HUES6 (cell line): ENCODE data around the gene TSPAN4.

ENCODE experiments used
- H3K27ac ChIP-seq: 2 replicates; pipeline ENCODE4 v1.7.0; 2013; ENCODE audit warnings: low read depth, mild to moderate bottlenecking, low read length, inconsistent platforms
- H3K27me3 ChIP-seq: 2 replicates; pipeline ENCODE4 v1.6.1; 2013; ENCODE audit warnings: low read length; ENCODE audit not compliant: control insufficient read depth, insufficient read depth
- H3K36me3 ChIP-seq: 2 replicates; pipeline ENCODE4 v1.6.1; 2013; ENCODE audit warnings: low read length; ENCODE audit not compliant: control insufficient read depth, insufficient read depth
- H3K4me1 ChIP-seq: 2 replicates; pipeline ENCODE4 v1.6.1; 2013; ENCODE audit warnings: low read length; ENCODE audit not compliant: control insufficient read depth, insufficient read depth
- H3K4me3 ChIP-seq: 2 replicates; pipeline ENCODE4 v1.5.1; 2013; ENCODE audit warnings: low read depth, low read length
- H3K9ac ChIP-seq: one replicate; pipeline ENCODE4 v1.6.1; 2013; ENCODE audit warnings: mild to moderate bottlenecking, low read length
- H3K9me3 ChIP-seq: 2 replicates; pipeline ENCODE4 v1.6.1; 2013; ENCODE audit warnings: low read depth, low read length; ENCODE audit not compliant: control insufficient read depth, insufficient read depth

TSPAN4 gene

DNA sequence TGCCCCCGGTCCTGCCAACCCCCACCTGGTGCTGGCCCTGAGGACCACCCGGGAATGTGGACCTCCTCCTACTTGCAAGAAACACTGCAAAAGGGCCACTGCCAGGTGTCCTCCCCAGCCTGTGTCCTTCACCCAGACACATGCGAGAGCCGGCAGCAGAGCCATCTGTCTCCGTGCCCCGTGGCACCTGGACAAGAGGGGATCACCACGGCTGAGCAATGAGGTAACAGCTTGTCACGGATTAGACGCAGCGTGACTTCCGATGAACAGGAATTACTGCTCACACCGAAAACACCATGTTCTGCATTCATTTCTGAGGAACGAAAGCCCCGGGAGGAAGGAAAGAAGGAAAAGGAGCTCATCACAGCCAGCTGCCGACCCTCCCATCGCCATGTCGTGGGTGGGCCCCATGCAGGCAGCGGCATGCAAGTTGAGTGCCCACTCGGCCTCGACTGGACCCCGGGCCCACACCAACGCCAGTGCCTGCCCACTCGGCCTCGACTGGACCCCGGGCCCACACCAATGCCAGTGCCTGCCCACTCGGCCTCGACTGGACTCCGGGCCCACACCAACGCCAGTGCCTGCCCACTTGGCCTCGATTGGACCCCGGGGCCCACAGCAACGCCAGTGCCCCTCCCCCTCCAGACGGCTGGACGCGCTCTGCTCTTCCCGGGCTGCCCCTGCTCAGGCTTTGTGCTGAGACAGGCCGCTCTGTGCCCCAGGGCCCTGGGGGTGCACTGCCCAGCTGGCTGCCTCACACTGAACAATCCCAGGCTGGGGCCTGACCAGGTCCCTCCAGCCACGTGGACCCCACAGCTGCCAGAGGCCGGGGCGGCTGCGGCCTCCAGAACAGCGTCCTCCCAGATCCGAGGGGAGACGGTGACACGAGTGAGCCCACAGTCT, 45.9 kb downstream of the TSPAN4 start:
- Histone ChIP-seq H3K4me1 (peaks cover 15% of the 10 kb centered on the region), H3K27ac (no peak overlapping the region), H3K4me3 (no peak overlapping the region), H3K27me3 (no peaks in the 10 kb centered on the region), H3K9me3 (no peaks in the 10 kb centered on the region), H3K9ac (no peak overlapping the region), H3K36me3 (peaks cover 33% of the 10 kb centered on the region)

DNA sequence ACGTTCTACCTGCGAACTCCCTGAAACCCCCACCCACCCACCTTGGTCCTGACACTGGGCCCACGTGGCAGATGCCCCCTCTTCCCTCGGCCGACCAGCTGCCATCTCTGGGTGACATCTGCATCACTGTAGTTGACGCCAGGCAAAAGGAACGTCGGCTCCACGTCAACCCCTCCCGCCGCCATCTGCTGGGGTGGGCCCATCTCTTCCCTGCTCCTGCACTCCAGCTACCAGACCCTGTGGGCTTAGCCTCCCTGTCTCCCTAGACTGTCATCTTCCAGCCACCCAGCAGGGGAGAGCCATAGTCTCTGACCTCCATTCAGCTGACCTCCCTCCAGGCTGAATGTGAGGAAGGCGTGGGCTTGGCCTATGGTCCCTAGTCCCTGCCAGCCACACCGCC, 46.6 kb downstream of the TSPAN4 start:
- no peaks in the 10 kb centered on the region for H3K9me3 ChIP-seq
- peaks cover 15% of the 10 kb centered on the region for H3K4me1 ChIP-seq
- no peak overlapping the region for H3K4me3 ChIP-seq
- H3K9ac ChIP-seq, result no peak overlapping the region
- H3K27ac ChIP-seq, result no peak overlapping the region
- H3K27me3 ChIP-seq, result no peaks in the 10 kb centered on the region
- H3K36me3 ChIP-seq, result peaks cover 28% of the 10 kb centered on the region

DNA sequence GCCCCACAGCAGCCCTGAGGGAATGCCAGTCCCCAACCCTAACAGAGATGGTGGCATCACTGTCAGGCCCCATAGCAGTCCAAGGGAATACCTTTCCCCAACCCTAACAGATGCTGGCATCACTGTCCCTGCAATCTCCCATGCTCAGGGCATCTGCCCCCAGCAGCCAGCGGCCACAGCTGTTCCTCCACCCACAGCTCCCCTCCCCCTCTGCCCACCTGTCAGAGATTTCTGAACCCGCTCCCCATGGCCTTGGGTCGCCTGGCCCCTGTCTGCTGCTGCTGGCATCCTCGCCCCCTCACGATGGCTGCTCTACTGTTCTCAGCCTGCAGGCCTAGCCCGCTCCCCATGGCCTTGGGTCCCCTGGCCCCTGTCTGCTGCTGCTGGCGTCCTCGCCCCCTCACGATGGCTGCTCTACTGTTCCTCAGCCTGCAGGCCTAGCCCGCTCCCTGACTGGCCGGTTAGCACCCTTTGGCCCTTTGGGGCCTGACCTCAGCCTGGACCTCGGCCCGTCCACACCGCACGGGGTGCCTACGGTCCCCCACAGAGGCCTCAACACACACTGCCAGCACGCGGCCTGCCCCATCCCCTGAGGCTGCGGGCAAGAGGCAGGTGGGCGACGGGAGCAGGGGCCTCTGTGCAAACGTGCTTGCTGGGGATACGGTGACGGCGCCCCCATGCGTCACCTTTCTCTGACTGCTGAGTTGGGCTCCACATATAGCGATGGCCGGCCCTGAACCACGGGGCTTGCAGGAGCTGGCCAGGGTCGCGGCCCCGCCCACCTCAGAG, 47.2 kb downstream of the TSPAN4 start:
- Histone ChIP-seq H3K27ac (no peak overlapping the region), H3K9me3 (no peaks in the 10 kb centered on the region), H3K27me3 (no peaks in the 10 kb centered on the region), H3K4me1 (peaks cover 15% of the 10 kb centered on the region), H3K9ac (no peak overlapping the region), H3K4me3 (no peak overlapping the region), H3K36me3 (peaks cover 28% of the 10 kb centered on the region)

DNA sequence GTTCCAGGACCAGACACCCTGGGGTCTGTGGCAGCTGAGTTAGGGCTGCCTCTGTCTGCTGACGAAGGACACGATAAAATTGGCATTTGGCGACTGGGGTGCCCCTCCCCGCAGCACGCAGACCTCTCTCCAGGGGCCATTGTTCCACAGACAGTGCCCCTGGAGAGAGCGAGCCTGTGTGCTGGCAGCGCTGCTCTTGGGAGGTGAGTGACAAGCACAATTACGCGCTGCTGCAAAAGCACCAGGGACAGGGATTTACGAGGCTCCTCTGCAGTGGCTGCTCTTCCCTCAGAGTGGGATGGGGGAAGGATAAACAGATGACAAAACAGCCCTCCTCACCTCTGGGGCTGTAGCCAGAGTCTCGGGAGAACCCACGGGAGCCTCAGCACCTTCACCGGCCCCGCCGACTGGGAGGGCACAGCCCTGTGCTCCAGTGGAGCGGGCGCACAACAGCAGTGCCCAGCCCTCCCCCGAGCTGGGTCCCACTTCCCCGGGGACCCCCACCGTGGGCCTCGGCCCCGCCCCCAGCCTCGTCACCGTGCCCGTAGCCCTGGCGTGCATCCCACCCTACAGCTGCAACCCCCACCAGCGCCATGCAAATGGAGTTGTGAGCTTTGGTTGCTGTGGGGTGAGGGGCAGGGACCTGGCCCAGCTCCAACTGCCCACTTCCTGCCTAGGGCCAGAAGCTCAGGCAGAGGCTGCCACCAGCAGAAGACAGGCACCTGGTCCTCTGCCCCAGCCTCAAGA, 48.3 kb downstream of the TSPAN4 start:
- no peak overlapping the region for H3K9ac ChIP-seq
- peaks cover 28% of the 10 kb centered on the region for H3K36me3 ChIP-seq
- H3K9me3 ChIP-seq, result no peaks in the 10 kb centered on the region
- H3K27me3 ChIP-seq, result no peaks in the 10 kb centered on the region
- no peak overlapping the region for H3K4me3 ChIP-seq
- H3K27ac ChIP-seq, result no peak overlapping the region
- peaks cover 15% of the 10 kb centered on the region for H3K4me1 ChIP-seq

DNA sequence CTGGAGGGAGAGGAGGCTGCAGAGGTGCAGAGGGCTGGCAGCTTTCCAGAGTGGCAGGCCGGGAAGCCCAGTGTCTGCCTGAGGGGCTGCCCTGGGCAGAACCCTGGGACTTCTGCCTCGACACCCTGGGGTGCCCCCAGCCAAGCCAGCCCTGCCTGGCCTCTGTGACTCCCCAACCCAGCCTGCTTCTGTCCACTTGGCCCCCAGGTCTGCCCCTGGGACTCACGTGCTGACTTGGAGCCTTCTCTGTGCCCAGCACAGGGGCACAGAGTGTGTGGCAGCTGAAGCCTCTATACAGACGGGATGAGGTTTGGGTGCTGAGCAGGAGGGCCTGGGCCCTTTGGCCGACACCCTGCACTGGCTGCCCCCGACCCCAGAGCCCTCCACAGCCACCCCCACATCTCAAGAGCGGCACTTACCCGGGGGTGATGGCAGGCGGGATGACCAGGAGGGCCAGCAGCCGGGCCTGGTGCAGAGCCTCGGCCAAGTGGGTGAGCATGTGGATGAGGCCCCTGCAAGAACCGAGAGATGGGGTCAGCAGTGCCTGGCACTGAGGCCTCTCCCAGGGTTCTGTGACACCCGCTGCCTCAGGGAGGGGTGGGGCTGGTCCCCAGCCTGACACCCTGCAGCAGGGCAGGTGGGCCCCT, 50.5 kb downstream of the TSPAN4 start:
- no peaks in the 10 kb centered on the region for H3K27me3 ChIP-seq
- H3K4me3 ChIP-seq, result no peak overlapping the region
- no peak overlapping the region for H3K9ac ChIP-seq
- no peaks in the 10 kb centered on the region for H3K9me3 ChIP-seq
- peaks cover 12% of the 10 kb centered on the region for H3K36me3 ChIP-seq
- H3K4me1 ChIP-seq, result peaks cover 15% of the 10 kb centered on the region
- H3K27ac ChIP-seq, result no peak overlapping the region

DNA sequence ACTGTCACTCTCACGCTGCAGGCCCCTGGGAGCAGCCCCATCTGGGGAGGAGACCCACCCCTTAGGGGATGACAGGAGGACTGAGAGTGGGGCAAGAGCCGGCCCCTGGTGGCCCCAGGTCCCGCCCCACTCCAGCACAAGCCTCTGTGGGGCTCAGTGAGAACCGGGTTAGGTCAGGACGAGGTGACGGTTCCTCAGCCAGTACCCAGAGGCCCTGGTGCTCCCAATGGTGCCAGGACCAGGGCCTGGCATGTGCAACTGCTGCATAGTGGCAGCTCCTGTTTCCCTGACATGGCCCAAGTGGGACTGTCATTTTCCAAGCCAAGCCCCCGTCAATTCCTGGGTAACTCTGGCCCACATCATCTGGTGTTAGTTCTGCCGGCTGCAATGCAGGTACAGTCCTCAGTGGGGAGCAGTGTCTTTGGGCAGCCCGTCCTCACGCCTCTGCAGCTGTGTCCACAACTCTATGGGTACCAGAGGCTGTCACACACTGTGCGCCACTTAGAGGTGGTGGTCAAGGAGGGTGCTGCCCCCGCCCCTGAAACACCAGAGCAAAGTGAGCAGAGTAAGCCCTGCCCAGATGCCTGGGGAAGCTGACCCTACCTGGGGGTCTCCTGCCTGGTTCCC, 52.0 kb downstream of the TSPAN4 start:
- Histone ChIP-seq H3K4me1 (peaks cover 15% of the 10 kb centered on the region), H3K27me3 (no peaks in the 10 kb centered on the region), H3K4me3 (no peak overlapping the region), H3K9ac (no peak overlapping the region), H3K27ac (no peak overlapping the region), H3K36me3 (peaks cover 23% of the 10 kb centered on the region), H3K9me3 (no peaks in the 10 kb centered on the region)

DNA sequence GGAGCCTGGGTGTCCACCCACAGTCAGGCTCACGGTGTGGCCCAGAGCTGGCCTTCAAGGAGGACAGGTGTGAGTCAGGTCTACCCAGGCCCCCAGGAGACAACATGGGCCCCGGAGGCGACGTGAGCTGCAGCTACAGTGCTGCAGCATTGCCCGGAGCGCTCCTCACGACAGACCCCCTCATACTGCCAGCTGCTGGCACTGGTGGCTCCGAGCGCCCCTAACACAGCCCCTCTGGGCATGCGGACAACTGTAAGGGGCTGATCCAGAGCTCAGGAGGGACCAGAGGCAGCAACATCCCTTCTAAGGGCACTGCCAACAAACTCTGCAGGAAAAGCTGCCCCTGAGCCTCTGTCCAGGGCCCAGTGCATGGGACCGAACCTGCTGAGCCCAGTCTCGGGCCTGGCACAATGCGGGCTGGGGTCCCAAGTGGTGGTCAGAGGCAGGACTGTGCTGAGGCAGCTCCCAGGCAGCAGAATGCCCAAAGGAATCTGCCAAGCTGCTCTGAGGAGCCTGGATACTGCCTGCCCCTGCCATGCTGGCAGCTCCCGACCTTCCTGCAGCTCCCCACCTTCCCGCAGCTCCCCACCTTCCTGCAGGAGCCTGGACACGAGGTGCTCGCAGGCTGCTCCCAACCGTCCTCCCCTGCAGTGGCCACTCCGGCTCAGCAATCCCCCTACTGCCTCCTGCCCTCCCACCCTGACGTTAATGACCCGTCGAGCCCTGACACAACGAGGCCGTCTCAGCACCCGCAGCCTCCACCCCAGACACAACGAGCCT, 52.9 kb downstream of the TSPAN4 start:
- Histone ChIP-seq H3K27ac (no peak overlapping the region), H3K27me3 (no peaks in the 10 kb centered on the region), H3K9me3 (no peaks in the 10 kb centered on the region), H3K36me3 (peaks cover 31% of the 10 kb centered on the region), H3K9ac (no peak overlapping the region), H3K4me1 (peaks cover 14% of the 10 kb centered on the region), H3K4me3 (no peak overlapping the region)

DNA sequence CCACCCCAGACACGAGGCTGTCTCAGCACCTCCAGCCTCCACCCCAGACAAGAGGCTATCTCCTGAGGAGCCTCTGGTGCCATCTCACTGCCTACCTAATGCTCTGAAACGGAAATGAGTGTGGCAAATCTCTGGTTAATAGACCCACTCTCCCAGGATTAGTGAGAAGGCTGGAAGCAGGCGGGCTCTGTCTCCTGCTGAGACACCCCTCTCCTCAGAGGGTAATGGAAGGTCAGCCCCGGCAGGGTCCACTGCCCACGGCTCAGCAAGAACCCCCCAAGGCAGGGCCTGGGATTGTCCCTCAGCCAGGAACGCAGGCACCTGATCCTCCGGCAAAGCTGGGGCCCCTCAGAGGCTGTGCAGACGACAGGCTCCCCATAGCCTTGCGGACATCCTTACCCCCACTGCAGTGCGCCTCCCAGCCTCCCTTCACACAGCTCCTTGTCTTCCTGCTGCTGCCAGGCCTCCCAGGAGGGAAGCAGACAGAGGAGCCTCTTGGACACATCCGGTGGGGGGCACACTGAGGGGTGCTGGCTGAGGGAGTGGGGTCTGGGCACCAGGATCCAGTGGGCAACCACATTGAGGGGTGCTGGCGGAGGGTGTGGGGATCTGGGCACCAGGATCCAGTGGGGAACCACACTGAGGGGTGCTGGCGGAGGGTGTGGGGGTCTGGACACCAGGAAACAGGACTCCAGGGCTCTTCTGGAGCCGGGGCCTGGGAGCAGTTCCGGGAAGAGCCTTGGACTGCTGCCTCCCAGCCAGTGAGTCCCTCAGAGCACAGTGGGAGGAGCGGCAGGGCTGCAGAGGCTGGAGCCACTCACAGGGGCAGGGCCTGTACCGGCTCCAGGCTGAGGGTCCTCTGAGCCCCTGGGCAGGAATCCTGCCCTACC, 54.8 kb downstream of the TSPAN4 start:
- no peak overlapping the region for H3K9ac ChIP-seq
- H3K4me3 ChIP-seq, result no peak overlapping the region
- H3K27me3 ChIP-seq, result no peaks in the 10 kb centered on the region
- no peaks in the 10 kb centered on the region for H3K9me3 ChIP-seq
- H3K4me1 ChIP-seq, result peaks cover under 1% of the 10 kb centered on the region
- H3K36me3 ChIP-seq, result peaks cover 46% of the 10 kb centered on the region
- H3K27ac ChIP-seq, result 0 out of 2 replicates have a peak overlapping the region, but pooled peaks have one; percentile 43

DNA sequence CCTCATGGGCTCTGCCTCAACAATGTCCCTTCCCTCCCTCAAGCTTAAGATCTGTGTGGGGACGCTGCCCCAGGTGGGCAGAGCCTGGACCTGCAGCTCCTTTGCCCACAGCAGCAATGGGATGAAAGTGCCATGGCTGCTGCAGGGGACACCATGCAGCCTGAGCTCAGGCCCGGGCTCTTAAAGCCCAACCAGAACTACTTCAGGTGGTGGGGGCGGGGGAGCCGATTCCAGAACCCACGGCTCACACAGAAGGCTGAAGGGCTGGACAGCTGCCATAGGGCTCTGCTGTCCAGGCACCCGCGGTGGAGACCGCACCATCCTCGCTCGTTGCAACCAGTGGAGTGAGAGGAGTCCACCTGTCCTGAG, 55.5 kb downstream of the TSPAN4 start:
- Histone ChIP-seq H3K9ac (no peak overlapping the region), H3K27ac (no peak overlapping the region), H3K4me1 (no peaks in the 10 kb centered on the region), H3K27me3 (no peaks in the 10 kb centered on the region), H3K36me3 (peaks cover 52% of the 10 kb centered on the region), H3K4me3 (no peak overlapping the region), H3K9me3 (no peaks in the 10 kb centered on the region)
